Mucosa of rectum (tissue), 2 donors: ENCODE measurements around the gene ARHGEF2.

ENCODE experiments used
- H3K27ac ChIP-seq, 2 donors: one replicate each; pipeline ENCODE4 v1.7.0; 2013; ENCODE audit warnings: inconsistent platforms in 2 of 2, low read depth in 2 of 2, low read length in 2 of 2
- H3K27me3 ChIP-seq, 2 donors: one replicate each; pipeline ENCODE4 v1.7.0; 2013; ENCODE audit warnings: low read length in 2 of 2; ENCODE audit not compliant: control insufficient read depth in 2 of 2, insufficient read depth in 2 of 2
- H3K36me3 ChIP-seq, 2 donors: one replicate each; pipeline ENCODE4 v1.7.0; 2013; ENCODE audit warnings: low read length in 2 of 2; ENCODE audit not compliant: control insufficient read depth in 2 of 2, insufficient read depth in 2 of 2
- H3K4me1 ChIP-seq, 2 donors: one replicate each; pipeline ENCODE4 v1.7.0; 2013; ENCODE audit warnings: low read length in 2 of 2, mild to moderate bottlenecking in 1 of 2; ENCODE audit not compliant: control insufficient read depth in 2 of 2, insufficient read depth in 2 of 2
- H3K4me3 ChIP-seq, 2 donors: one replicate each; pipeline ENCODE4 v1.7.0; 2013; ENCODE audit warnings: low read length in 2 of 2
- H3K9ac ChIP-seq, 2 donors: one replicate each; pipeline ENCODE4 v1.7.0; 2013; ENCODE audit warnings: low read length in 2 of 2, low read depth in 1 of 2, mild to moderate bottlenecking in 1 of 2
- H3K9me3 ChIP-seq, 2 donors: one replicate each; pipeline ENCODE4 v1.7.0; 2013; ENCODE audit warnings: low read length in 2 of 2; ENCODE audit not compliant: control insufficient read depth in 2 of 2
- donor health status: healthy.
- donor health status: Normal muscosa, but diverticular disease.

The ARHGEF2 gene

GRCh38 chr1:155918660-155919059 lies 59.7 kb downstream of the ARHGEF2 start:
- Histone ChIP-seq H3K4me3 (no peak overlapping the region), H3K36me3 (peaks cover 73 to 79% of the 10 kb centered on the region in 2 donors), H3K27me3 (no peaks in the 10 kb centered on the region), H3K4me1 (no peaks in the 10 kb centered on the region), H3K9me3 (no peaks in the 10 kb centered on the region), H3K27ac (no peak overlapping the region), H3K9ac (no peak overlapping the region)

- no peak overlapping the region for H3K9ac ChIP-seq
- H3K27ac ChIP-seq: no peak overlapping the region
- H3K36me3 ChIP-seq: peaks cover 46 to 56% of the 10 kb centered on the region in 2 donors
- no peaks in the 10 kb centered on the region for H3K27me3 ChIP-seq
- H3K9me3 ChIP-seq: no peaks in the 10 kb centered on the region
- H3K4me1 ChIP-seq: peaks cover 3 to 10% of the 10 kb centered on the region in 2 donors
- H3K4me3 ChIP-seq: no peak overlapping the region
These were observed 64.2 kb downstream of the ARHGEF2 start for GRCh38 chr1:155913969-155914757.

GRCh38 chr1:155912056-155912536 lies 66.3 kb downstream of the ARHGEF2 start:
- H3K36me3 ChIP-seq: peaks cover 29 to 46% of the 10 kb centered on the region in 2 donors

GRCh38 chr1:155911156-155912055 lies 66.9 kb downstream of the ARHGEF2 start, which contains the start of gene RIT1:
RIT1 (minus strand) TSS chr1:155911349; CDS start chr1:155910761, 588 bp downstream.
- H3K36me3 ChIP-seq: peaks cover 22 to 42% of the 10 kb centered on the region in 2 donors
- H3K9ac ChIP-seq: peak within 1 kb of the TSS; percentile 73 to 79
- no peaks in the 10 kb centered on the region for H3K9me3 ChIP-seq
- H3K4me1 ChIP-seq: peaks cover 3 to 10% of the 10 kb centered on the region in 2 donors
- H3K4me3 ChIP-seq: peak within 1 kb of the TSS; percentile 88 to 92
- H3K27me3 ChIP-seq: no peaks in the 10 kb centered on the region
- peak within 1 kb of the TSS; percentile 88 to 89 for H3K27ac ChIP-seq

More at GRCh38 chr1:155912056-155912536, 66.3 kb downstream of the ARHGEF2 start:
- Histone ChIP-seq H3K9me3 (no peaks in the 10 kb centered on the region), H3K4me3 (peak overlapping the region in 1 of 2 donors; percentile 88), H3K4me1 (peaks cover 3 to 10% of the 10 kb centered on the region in 2 donors), H3K27me3 (no peaks in the 10 kb centered on the region), H3K9ac (peak overlapping the region; percentile 73 to 79), H3K27ac (peak overlapping the region; percentile 88 to 89)

DNA sequence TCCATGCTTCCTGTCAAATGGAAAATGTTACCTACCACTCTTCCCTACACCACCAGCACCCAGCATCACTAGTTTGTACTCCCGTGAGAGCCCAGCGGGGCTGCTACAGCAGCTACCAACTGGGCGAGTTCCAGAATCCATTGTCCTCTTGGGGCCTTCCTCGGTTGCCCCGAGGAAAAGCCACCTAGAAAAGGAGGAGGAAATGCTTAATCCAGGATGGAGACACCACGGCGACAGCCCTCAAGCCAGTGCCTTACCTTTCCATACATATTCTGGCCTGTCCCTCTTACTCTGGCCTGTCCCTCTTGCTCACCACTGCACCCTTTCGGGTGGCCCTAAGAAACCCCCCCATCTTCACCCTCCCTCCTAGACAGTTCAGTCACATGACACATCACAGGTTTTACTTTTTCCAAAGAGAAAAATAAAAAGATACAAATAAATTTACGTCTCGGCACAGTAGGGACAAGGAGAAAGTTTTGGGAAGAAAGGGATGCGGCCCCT lies 67.7 kb downstream of the ARHGEF2 start:
- Histone ChIP-seq H3K27me3 (no peaks in the 10 kb centered on the region), H3K36me3 (peaks cover 15 to 34% of the 10 kb centered on the region in 2 donors)

DNA sequence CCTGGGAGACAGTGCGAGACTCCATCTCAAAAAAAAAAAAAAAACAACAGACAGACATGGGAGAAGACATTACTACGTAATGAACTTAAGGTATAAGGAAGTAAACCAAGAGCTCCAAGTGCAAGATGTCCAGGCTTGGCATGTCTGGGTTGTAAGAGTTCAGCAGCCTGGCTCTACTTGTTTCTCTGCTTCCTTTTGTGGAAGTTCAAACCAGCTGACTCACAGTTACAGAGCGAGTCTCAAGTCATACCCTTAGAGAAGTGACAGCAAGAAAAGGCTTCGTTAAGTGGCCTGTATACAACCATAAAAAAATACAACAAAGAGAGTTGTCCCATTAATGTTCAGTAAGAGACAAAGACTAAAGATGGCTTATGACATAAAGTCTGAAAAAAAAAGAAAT lies 68.5 kb downstream of the ARHGEF2 start:
- H3K9ac ChIP-seq: no peak overlapping the region
- peak overlapping the region; percentile 88 to 92 for H3K4me3 ChIP-seq
- H3K27ac ChIP-seq: peak overlapping the region; percentile 88 to 89
- peaks cover 21 to 32% of the 10 kb centered on the region in 2 donors for H3K36me3 ChIP-seq
- no peaks in the 10 kb centered on the region for H3K9me3 ChIP-seq
- no peaks in the 10 kb centered on the region for H3K27me3 ChIP-seq
- peaks cover 3 to 10% of the 10 kb centered on the region in 2 donors for H3K4me1 ChIP-seq

More for the DNA sequence above, 67.7 kb downstream of the ARHGEF2 start:
- Histone ChIP-seq H3K4me1 (peaks cover 3 to 10% of the 10 kb centered on the region in 2 donors), H3K4me3 (peak overlapping the region; percentile 88 to 92), H3K27ac (peak overlapping the region; percentile 88 to 89), H3K9ac (peak overlapping the region; percentile 73 to 79), H3K9me3 (no peaks in the 10 kb centered on the region)

DNA sequence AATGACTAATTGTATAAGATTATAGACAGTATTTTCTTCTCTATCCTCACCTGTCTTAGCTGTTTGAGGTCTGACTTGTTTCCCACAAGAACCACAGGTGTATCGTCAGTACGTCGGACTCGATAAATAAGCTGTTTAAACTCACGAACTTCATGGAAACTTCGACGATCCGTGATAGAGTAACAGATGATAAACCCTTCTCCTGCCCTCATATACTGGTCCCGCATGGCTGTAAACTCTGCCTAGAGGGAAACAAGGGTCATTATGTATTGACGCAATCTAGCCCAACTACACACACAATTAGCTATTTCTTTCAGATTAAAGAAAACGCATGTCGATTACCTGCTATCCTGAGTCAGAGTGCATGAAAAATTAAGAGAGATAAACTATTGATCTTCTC lies 74.1 kb downstream of the ARHGEF2 start:
- Histone ChIP-seq H3K36me3 (peaks cover 46 to 53% of the 10 kb centered on the region in 2 donors), H3K9me3 (no peaks in the 10 kb centered on the region), H3K27ac (no peak overlapping the region), H3K27me3 (no peaks in the 10 kb centered on the region), H3K9ac (no peak overlapping the region), H3K4me3 (no peak overlapping the region), H3K4me1 (no peaks in the 10 kb centered on the region)

DNA sequence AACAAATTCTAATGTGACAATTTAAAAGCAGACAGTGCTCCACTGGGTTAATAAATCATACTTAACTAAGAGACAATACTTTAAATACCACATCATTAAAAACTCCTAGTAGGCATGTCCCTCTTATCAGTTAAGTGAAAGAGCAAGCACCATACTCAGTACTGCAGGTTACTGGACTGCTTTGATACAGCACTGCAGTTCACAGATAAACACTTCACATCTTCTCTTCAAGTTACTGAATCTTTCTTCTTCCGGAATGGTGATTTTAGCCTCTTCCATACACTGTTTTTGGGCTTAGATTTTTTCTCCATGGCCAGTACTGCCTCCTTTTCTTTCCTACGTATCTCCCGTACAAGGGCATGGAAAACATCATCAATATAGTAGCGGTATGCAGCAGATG lies 78.2 kb downstream of the ARHGEF2 start:
- Histone ChIP-seq H3K9me3 (no peaks in the 10 kb centered on the region), H3K9ac (no peak overlapping the region), H3K27ac (no peak overlapping the region), H3K4me3 (no peak overlapping the region), H3K27me3 (no peaks in the 10 kb centered on the region), H3K36me3 (peaks cover 51 to 60% of the 10 kb centered on the region in 2 donors), H3K4me1 (no peaks in the 10 kb centered on the region)

DNA sequence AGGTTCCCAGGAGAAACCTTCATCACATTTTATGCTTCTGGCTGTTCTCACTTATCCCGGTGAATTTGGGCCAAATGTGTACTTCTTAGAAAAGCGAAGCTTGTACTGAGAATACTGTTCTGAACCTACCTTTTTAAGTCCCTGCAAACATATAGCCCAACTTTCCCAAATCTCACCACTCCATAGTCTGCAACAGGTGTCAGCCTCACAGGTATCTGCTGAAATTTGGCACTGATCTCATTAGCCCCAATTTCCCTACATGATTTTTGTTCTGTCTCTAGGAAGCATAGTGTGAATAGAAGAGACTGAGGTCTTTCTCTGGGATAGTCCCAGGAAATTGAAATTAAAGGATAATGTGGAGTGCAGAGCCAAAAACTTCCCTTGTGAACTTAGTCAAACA lies 78.7 kb downstream of the ARHGEF2 start:
- H3K4me3 ChIP-seq: no peak overlapping the region
- peaks cover 46 to 55% of the 10 kb centered on the region in 2 donors for H3K36me3 ChIP-seq
- no peaks in the 10 kb centered on the region for H3K27me3 ChIP-seq
- H3K27ac ChIP-seq: no peak overlapping the region
- no peak overlapping the region for H3K9ac ChIP-seq
- no peaks in the 10 kb centered on the region for H3K9me3 ChIP-seq
- no peaks in the 10 kb centered on the region for H3K4me1 ChIP-seq
